Measurements from ENCODE around the gene UQCC5. TPM values are rescaled to one million over a fixed set of nuclear protein-coding genes. Genes with fewer than 3 reads are reported as not detected.

Gene UQCC5
- total RNA-seq: 1 to 10 TPM in 1 of 2 donors, under 1 TPM in 1; 0.78 to 7.3 TPM

- Histone ChIP-seq H3K36me3 (replicated peaks in 1 of 2; ENCODE audit: insufficient read depth in 1 of 2, low read depth in 2 of 2) (no peaks in the 10 kb centered on the region), H3K4me3 (peak within 1 kb of the TSS; percentile 28 to 61), H3K4me1 (peaks cover 55% of the 10 kb centered on the region), H3K27ac (peak within 1 kb of the TSS; percentile 84 to 96 (median 92)), H3K27me3 (no peaks in the 10 kb centered on the region), H3K9me3 (no peaks in the 10 kb centered on the region)
- intact Hi-C loops (cut with DNase I): loop anchor here (10.0 kb wide), 1 partner anchor 82 kb away; the partner anchor contains the start of genes NISCH and TNNC1
- ATAC-seq (peak; percentile 93), DNase-seq (peak; percentile 98 to 99 (median 98))
- TF ChIP-seq POLR2A (IDR thresholded peaks at IDR 0.05) (peak; percentile 95 to 98 (median 98)), CTCF (IDR thresholded peaks at IDR 0.05) (peak in 2 of 7 experiments; percentile 5 to 17)
- WGBS, 2 donors: 1 to 2% methylated on average over 19 to 65 of the region's 65 CpGs
Measured at GRCh38 chr3:52536369-52537164, at the start of gene UQCC5. Gene UQCC5, plus strand, starts transcription at chr3:52536605. Its CDS starts 151 bp downstream, at chr3:52536756.

GRCh38 chr3:52487050-52487787 lies 49.2 kb upstream of the UQCC5 start:
- intact Hi-C loops (cut with DNase I): no loop called here
- H3K27ac ChIP-seq: no peak overlapping the region
- WGBS, 2 donors: 93% methylated on average over 27 to 31 of the region's 31 CpGs
- ATAC-seq (no peak), DNase-seq (no peak)
- no peaks in the 10 kb centered on the region for H3K27me3 ChIP-seq
- H3K4me1 ChIP-seq: peaks cover 4% of the 10 kb centered on the region
- no peaks in the 10 kb centered on the region for H3K9me3 ChIP-seq
- TF ChIP-seq POLR2A (IDR thresholded peaks at IDR 0.05): no peak
- no peak for TF ChIP-seq CTCF (IDR thresholded peaks at IDR 0.05)
- H3K36me3 ChIP-seq (replicated peaks in 1 of 2; ENCODE audit: insufficient read depth in 1 of 2, low read depth in 2 of 2): peaks cover 0 to 22% of the 10 kb centered on the region in 2 donors
- H3K4me3 ChIP-seq: no peak overlapping the region

- peaks cover 0 to 25% of the 10 kb centered on the region in 2 donors for H3K36me3 ChIP-seq (replicated peaks in 1 of 2; ENCODE audit: insufficient read depth in 1 of 2, low read depth in 2 of 2)
- ATAC-seq: no peak
- DNase-seq: no peak
- intact Hi-C loops (cut with DNase I): no loop called here
- TF ChIP-seq POLR2A (IDR thresholded peaks at IDR 0.05): no peak
- no peak for TF ChIP-seq CTCF (IDR thresholded peaks at IDR 0.05)
- WGBS, 2 donors: 93 to 95% methylated on average over 55 to 59 of the region's 59 CpGs
- no peaks in the 10 kb centered on the region for H3K9me3 ChIP-seq
- no peak overlapping the region for H3K27ac ChIP-seq
- H3K27me3 ChIP-seq: no peaks in the 10 kb centered on the region
- H3K4me1 ChIP-seq: peaks cover 4% of the 10 kb centered on the region
- no peak overlapping the region for H3K4me3 ChIP-seq
Measured at GRCh38 chr3:52487788-52488691, 48.4 kb upstream of the UQCC5 start.

- 82% methylated on average over 3 of the region's 3 CpGs; no CpG with 5 or more reads in 1 of the 2 donors for WGBS, 2 donors
- no peak for ATAC-seq
- H3K27me3 ChIP-seq: no peaks in the 10 kb centered on the region
- TF ChIP-seq CTCF (IDR thresholded peaks at IDR 0.05) (no peak), POLR2A (IDR thresholded peaks at IDR 0.05) (no peak)
- no peaks in the 10 kb centered on the region for H3K9me3 ChIP-seq
- peaks cover 4% of the 10 kb centered on the region for H3K4me1 ChIP-seq
- no peak overlapping the region for H3K27ac ChIP-seq
- H3K4me3 ChIP-seq: no peak overlapping the region
- peaks cover 0 to 25% of the 10 kb centered on the region in 2 donors for H3K36me3 ChIP-seq (replicated peaks in 1 of 2; ENCODE audit: insufficient read depth in 1 of 2, low read depth in 2 of 2)
- intact Hi-C loops (cut with DNase I): no loop called here
- DNase-seq: no peak
Measured at GRCh38 chr3:52488746-52489145, 47.7 kb upstream of the UQCC5 start.

Measured in body of pancreas (tissue), 4 donors.